Measurements from ENCODE around the gene UTF1.

DNA sequence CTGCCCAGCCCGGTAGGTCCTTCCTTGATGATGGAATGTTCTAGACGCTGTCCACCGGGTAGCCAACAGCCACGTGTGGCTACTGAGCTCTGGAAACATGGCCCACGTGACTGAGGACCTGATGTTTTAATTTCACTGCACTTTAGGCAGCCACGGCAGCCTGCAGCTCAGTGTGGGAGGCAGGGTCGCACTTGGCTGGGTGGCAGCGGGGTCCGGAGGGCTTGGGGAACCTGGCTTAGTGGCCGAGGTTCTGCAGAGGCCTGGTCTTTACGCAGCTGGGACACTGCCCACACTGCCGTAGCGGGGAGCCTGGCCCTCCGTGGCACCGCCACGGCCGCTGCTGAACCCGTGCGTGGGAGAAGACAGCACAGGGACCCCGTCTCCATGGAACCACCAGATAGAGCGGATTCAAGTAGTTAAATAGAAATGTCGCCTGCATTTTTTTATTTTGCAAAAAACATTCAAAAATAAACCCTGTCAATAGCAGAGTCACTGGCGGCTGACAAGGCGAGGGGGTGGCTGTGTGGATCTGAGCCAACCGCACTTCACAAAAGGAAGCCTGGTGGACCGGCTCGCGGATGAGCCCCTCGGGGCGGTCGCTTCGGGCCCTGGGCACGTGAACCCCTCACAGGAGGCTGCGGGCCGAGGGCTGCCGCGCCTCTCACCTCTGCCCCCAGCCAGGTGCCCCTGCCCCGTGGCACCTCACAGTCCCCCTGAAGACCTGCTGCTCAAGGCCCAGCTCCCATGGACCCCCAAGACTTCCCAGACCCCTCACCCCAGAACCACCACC is 25.6 kb upstream of the UTF1 start:
- TF ChIP-seq, protein P1, sequence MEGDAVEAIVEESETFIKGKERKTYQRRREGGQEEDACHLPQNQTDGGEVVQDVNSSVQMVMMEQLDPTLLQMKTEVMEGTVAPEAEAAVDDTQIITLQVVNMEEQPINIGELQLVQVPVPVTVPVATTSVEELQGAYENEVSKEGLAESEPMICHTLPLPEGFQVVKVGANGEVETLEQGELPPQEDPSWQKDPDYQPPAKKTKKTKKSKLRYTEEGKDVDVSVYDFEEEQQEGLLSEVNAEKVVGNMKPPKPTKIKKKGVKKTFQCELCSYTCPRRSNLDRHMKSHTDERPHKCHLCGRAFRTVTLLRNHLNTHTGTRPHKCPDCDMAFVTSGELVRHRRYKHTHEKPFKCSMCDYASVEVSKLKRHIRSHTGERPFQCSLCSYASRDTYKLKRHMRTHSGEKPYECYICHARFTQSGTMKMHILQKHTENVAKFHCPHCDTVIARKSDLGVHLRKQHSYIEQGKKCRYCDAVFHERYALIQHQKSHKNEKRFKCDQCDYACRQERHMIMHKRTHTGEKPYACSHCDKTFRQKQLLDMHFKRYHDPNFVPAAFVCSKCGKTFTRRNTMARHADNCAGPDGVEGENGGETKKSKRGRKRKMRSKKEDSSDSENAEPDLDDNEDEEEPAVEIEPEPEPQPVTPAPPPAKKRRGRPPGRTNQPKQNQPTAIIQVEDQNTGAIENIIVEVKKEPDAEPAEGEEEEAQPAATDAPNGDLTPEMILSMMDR (IDR thresholded peaks at IDR 0.05) = no peak
- no peak for TF ChIP-seq POLR2A (IDR thresholded peaks at IDR 0.05)

Data from uterus (tissue), 2 donors.